GM21381 (cell line): ENCODE data around the gene GALNT1.

Experiments
- ATAC-seq: cut with Tn5 transposase; IDR thresholded peaks from one replicate; pipeline ENCODE4 v1.9.1; 2021; ENCODE audit warnings: mild to moderate bottlenecking, moderate library complexity; ENCODE audit not compliant: unreplicated experiment

GALNT1 gene

GRCh38 chr18:35749701-35750100, 168.2 kb downstream of the GALNT1 start:
- ATAC-seq: no peak

GRCh38 chr18:35750929-35751328, 169.4 kb downstream of the GALNT1 start:
- no peak for ATAC-seq

GRCh38 chr18:35753306-35753910, 171.9 kb downstream of the GALNT1 start:
- ATAC-seq: no peak

- ATAC-seq: no peak
Observed at GRCh38 chr18:35754464-35754863, 172.9 kb downstream of the GALNT1 start.

- no peak for ATAC-seq
Observed at GRCh38 chr18:35755369-35755768, 173.8 kb downstream of the GALNT1 start.

- ATAC-seq: no peak
Observed at GRCh38 chr18:35756506-35757117, 175.1 kb downstream of the GALNT1 start.
